Measurements from ENCODE around the gene EHMT1. TPM values are rescaled to one million over a fixed set of nuclear protein-coding genes. Genes with fewer than 3 reads are reported as not detected.

EHMT1 gene
- total and polyA plus RNA-seq, 2 of the 8 experiments (the other 6 are each of a cell fraction or from before 2014, with no cell fraction given) = 95.7 to 163 TPM

DNA sequence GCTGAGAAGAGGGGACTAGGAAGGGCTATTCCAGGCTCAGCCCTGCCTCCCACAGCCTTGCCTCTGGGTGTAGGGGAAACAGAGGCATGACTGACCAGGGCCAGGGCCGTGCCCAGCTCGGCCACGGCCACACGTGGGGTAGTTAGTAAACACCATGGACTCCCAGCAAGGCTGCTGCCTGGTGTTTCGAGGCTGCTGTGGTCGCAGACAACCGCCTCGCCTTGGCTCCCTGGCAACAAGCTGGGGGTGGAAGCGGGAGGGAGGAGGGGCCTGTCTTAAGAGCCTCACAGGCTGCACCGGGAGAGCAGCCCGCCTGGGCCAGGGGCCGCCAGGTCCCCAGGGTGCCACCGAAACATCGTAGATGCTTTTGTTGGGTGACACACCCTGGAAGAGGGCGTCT, 168.6 kb downstream of the EHMT1 start:
- H3K4ac ChIP-seq (replicated peaks; ENCODE audit: insufficient read length, low read depth, low read length) = no peak overlapping the region
- peaks cover 3% of the 10 kb centered on the region; the same call in 1 of the 2 replicates for H3K23me2 ChIP-seq (ENCODE audit: low read depth, low read length)
- no peak overlapping the region for H3K4me2 ChIP-seq (ENCODE audit: insufficient read depth in 1 of 2, low read depth in 2 of 2, low read length in 2 of 2)
- no peak overlapping the region for H2BK15ac ChIP-seq (ENCODE audit: low read length)
- no peak overlapping the region for H2BK120ac ChIP-seq (replicated peaks; ENCODE audit: low read depth, low read length)
- H3K79me1 ChIP-seq (ENCODE audit: low read depth, low read length) = peaks cover 6% of the 10 kb centered on the region; the same call in 1 of the 2 replicates
- H4K91ac ChIP-seq (replicated peaks; ENCODE audit: insufficient read length, low read length) = no peak overlapping the region
- H3K4me3 ChIP-seq (ENCODE audit: extremely low read depth in 1 of 4, insufficient read depth in 2 of 4, low read depth in 3 of 4, low read length in 4 of 4) = no peak overlapping the region
- H3K23ac ChIP-seq (ENCODE audit: insufficient read length) = no peak overlapping the region
- no peak overlapping the region for H4K5ac ChIP-seq (ENCODE audit: insufficient read length, low read depth, low read length)
- H3K14ac ChIP-seq (ENCODE audit: insufficient read length) = no peak overlapping the region
- FAIRE-seq (no peak), DNase-seq (ENCODE audit: low read depth in 1 of 2, low spot score in 2 of 2) (no peak)
- H4K8ac ChIP-seq (ENCODE audit: extremely low read depth, insufficient read depth, low read length) = peak overlapping the region; percentile 60; the same call in 1 of the 2 replicates
- peaks cover 5 to 28% (median 19%) of the 10 kb centered on the region in 4 experiments for H3K36me3 ChIP-seq (ENCODE audit: control insufficient read depth in 2 of 4, insufficient read depth in 4 of 4, low read length in 3 of 4)
- H2AFZ ChIP-seq (ENCODE audit: low read length) = no peak overlapping the region
- no peak overlapping the region for H2BK12ac ChIP-seq (ENCODE audit: low read depth, low read length)
- H3K9me3 ChIP-seq (ENCODE audit: insufficient read depth in 2 of 2, low read depth in 1 of 2, low read length in 1 of 2) = no peaks in the 10 kb centered on the region
- no peak overlapping the region for H2BK5ac ChIP-seq (ENCODE audit: low read depth, low read length)
- H3K4me1 ChIP-seq (replicated peaks in 1 of 4; ENCODE audit: control insufficient read depth in 3 of 4, insufficient read depth in 4 of 4, low read length in 3 of 4) = peaks cover 4 to 13% (median 8%) of the 10 kb centered on the region in 4 experiments; a peak in 5 of 7 replicates
- H3K9ac ChIP-seq (replicated peaks in 1 of 4; ENCODE audit: extremely low read depth in 1 of 4, low read depth in 3 of 4, low read length in 3 of 4) = no peak overlapping the region
- H3K79me2 ChIP-seq (ENCODE audit: control insufficient read depth in 1 of 2, insufficient read depth in 2 of 2, low read length in 2 of 2) = peaks cover 0 to 21% of the 10 kb centered on the region in 2 experiments; a peak in 1 of 4 replicates
- H3K27me3 ChIP-seq (replicated peaks in 1 of 4; ENCODE audit: control insufficient read depth in 3 of 4, extremely low read depth in 1 of 4, insufficient read depth in 3 of 4, low read length in 3 of 4) = no peaks in the 10 kb centered on the region
- CTCF ChIA-PET (ENCODE audit: partially characterized antibody) = interaction anchor here (0.5 to 1.8 kb wide), 2 partner anchors 252 to 468 kb away, joined by 3 read pairs; no protein-coding TSS in a partner anchor
- H2BK20ac ChIP-seq (ENCODE audit: low read length) = no peak overlapping the region
- WGBS, 2 experiments (ENCODE audit: extremely low coverage in 1 of 2, insufficient coverage in 1 of 2, insufficient read length in 1 of 2, insufficient replicate concordance in 2 of 2, low coverage in 1 of 2, low lambda C conversion rate in 2 of 2, missing lambda C conversion rate in 1 of 2) = 87% methylated on average over 13 of the region's 15 CpGs; no CpG with 5 or more reads in 1 of the 2 experiments
- peaks cover 4 to 12% of the 10 kb centered on the region in 2 experiments for H4K20me1 ChIP-seq (replicated peaks in 1 of 2; ENCODE audit: control insufficient read depth in 1 of 2, insufficient read depth in 2 of 2, low read length in 2 of 2)
- H2AK5ac ChIP-seq (ENCODE audit: low read depth, low read length) = no peak overlapping the region
- no peak overlapping the region; the same call in 1 of the 2 replicates for H3K27ac ChIP-seq (ENCODE audit: low read depth, low read length)
- H3K18ac ChIP-seq (ENCODE audit: extremely low read depth, low read length) = no peak overlapping the region
- H3K56ac ChIP-seq (replicated peaks; ENCODE audit: insufficient read length, low read depth, low read length) = no peak overlapping the region
- POLR2A ChIA-PET (ENCODE audit: partially characterized antibody) = no interaction called here
- no peak for TF ChIP-seq CTBP2 (IDR thresholded peaks at IDR 0.05; ENCODE audit: borderline replicate concordance, insufficient read depth, insufficient read length, low read length)
- TF ChIP-seq SP1 (IDR thresholded peaks at IDR 0.05; ENCODE audit: low read depth, low read length) = no peak
- no peak for TF ChIP-seq POLR2AphosphoS5 (IDR thresholded peaks at IDR 0.05; ENCODE audit: low read depth, low read length)
- no peak for TF ChIP-seq CBX8 (IDR thresholded peaks at IDR 0.05; ENCODE audit: borderline replicate concordance, low read depth, low read length)
- no peak for TF ChIP-seq SAP30 (IDR thresholded peaks at IDR 0.05; ENCODE audit: insufficient read depth, insufficient replicate concordance, low read length)

Data from H1 (cell line).